ENCODE data around the gene PRM2.

DNA sequence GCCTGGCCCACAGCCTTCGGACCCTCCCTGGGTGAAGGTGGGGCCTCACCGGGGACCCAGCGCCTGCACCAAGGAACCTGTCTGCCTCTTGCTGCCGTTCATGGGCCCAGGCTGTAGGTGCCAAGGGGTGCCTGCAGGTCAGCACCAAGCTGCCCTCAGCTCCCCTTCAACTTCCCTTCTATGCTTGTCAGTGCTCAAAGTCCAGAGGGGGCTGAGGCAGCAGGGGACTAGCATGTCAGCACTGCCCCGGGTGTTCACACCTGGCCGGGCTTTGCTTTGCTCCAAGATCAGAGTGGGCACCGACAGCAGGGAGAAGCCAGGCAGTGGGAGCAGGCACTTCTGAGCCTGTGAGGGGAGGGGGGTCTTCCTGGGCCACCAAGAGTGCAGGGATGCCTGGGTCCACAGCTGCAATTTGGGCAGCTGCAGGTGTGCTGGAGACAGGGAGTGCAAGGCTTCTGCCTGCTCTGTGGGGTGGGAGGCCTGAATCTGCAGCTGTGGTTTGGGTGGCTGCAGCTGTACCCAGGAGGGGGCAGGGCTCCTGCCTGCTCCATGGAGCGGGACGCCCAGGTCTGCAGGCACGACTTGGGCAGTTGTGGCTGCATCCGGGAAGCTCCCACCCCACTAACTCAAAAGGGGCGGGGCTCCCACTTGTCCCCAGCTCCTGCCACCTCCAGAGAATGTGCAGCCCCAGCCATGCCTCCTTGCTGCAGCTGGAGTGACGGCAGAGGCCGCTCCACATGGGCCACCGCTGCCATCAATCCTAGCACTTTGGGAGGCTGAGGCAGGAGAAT, 32.4 kb upstream of the PRM2 start:
- no peak for TF ChIP-seq CTCF (IDR thresholded peaks at IDR 0.05; ENCODE audit: control extremely low read depth in 1 of 3, insufficient read depth in 1 of 3, low read depth in 1 of 3, low read length in 3 of 3)
- no peak for TF ChIP-seq POLR2A (IDR thresholded peaks at IDR 0.05; ENCODE audit: control extremely low read depth in 1 of 2, low read depth in 2 of 2, low read length in 2 of 2)

All from H1 (cell line).